K562 (cell line): ENCODE results near the gene ISM1.

ENCODE experiments used
- JUNB ChIP-seq: fragments of 450-650 bp; formaldehyde crosslinking; conservative IDR thresholded peaks from 2 replicates; pipeline ENCODE4 v1.4.0; 2020; ENCODE audit warnings: mild to moderate bottlenecking
- ZFP1 ChIP-seq: fragments of 450-650 bp; formaldehyde crosslinking; IDR thresholded peaks from 2 replicates; pipeline ENCODE4 v1.4.0; 2020; ENCODE audit warnings: mild to moderate bottlenecking, mixed read lengths
- ZNF436 ChIP-seq: fragments of 250-450, 450-650 bp; sonication (Bioruptor Pico); formaldehyde crosslinking; IDR thresholded peaks from 2 replicates; pipeline ENCODE4 v1.7.0; 2020; ENCODE audit warnings: mild to moderate bottlenecking
- TF ChIP-seq, protein P1 (sequence below), 3 experiments: IDR thresholded peaks in 2 of 3; conservative IDR thresholded peaks in 1 of 3; 2 replicates each; pipeline ENCODE4 v1.5.1; 2011 to 2012; ENCODE audit warnings: low read length in 3 of 3, mild to moderate bottlenecking in 3 of 3, control low read depth in 2 of 3, improper control_type of control experiment in 1 of 3, inconsistent platforms in 1 of 3, low read depth in 1 of 3, mixed read lengths in 1 of 3, moderate library complexity in 1 of 3; ENCODE audit not compliant: insufficient read depth in 2 of 3

DNA sequence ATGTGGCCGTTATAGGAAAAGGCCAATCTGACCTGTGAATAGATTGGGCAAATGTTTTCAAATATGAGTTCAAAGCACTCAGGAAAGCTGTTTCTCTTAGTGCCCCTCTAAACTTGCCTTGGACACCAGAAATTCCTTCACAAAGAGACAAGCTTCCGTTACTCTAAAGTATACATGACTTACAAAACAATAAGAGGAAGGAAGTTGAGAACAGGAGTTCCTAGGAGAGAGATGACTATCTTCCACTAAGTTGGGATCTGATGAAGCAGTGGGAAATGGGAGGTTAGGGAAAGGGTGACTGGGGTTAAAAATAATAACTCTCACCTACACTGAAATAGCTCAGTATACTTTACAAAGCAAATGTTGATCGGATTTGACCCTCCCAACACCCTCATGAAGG lies 50.0 kb downstream of the ISM1 start:
- TF ChIP-seq ZFP1 (no peak), JUNB (CRISPR knock-in tag) (no peak), ZNF436 (CRISPR knock-in tag) (no peak)
- TF ChIP-seq, protein P1, sequence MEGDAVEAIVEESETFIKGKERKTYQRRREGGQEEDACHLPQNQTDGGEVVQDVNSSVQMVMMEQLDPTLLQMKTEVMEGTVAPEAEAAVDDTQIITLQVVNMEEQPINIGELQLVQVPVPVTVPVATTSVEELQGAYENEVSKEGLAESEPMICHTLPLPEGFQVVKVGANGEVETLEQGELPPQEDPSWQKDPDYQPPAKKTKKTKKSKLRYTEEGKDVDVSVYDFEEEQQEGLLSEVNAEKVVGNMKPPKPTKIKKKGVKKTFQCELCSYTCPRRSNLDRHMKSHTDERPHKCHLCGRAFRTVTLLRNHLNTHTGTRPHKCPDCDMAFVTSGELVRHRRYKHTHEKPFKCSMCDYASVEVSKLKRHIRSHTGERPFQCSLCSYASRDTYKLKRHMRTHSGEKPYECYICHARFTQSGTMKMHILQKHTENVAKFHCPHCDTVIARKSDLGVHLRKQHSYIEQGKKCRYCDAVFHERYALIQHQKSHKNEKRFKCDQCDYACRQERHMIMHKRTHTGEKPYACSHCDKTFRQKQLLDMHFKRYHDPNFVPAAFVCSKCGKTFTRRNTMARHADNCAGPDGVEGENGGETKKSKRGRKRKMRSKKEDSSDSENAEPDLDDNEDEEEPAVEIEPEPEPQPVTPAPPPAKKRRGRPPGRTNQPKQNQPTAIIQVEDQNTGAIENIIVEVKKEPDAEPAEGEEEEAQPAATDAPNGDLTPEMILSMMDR (IDR thresholded peaks at IDR 0.05 in 2 of 3, conservative IDR thresholded peaks at IDR 0.05 in 1 of 3; ENCODE audit: insufficient read depth in 2 of 3, low read depth in 1 of 3, low read length in 3 of 3): no peak
